NCI-H1436 treated with DMSO at 0.1 percent for 48 hours (cell line): Measurements from ENCODE around the gene GRK1.

Experiments
- DNase-seq: peaks from one replicate; lab custom pipeline; 2025; lab: John Stamatoyannopoulos, UW

GRK1 gene

GRCh38 chr13:113650275-113650674 is 16.7 kb upstream of the GRK1 start:
- DNase-seq: no peak

GRCh38 chr13:113650731-113651148 is 16.3 kb upstream of the GRK1 start:
- DNase-seq: no peak

GRCh38 chr13:113651511-113652403 is 15.3 kb upstream of the GRK1 start:
- no peak for DNase-seq

GRCh38 chr13:113652404-113653263 is 14.4 kb upstream of the GRK1 start:
- DNase-seq: no peak

- no peak for DNase-seq
These were observed 13.5 kb upstream of the GRK1 start for GRCh38 chr13:113653264-113654174.

GRCh38 chr13:113654175-113654560 is 12.9 kb upstream of the GRK1 start:
- DNase-seq: no peak

- DNase-seq: no peak
These were observed 12.3 kb upstream of the GRK1 start for GRCh38 chr13:113654591-113655345.

- DNase-seq: no peak
These were observed 11.5 kb upstream of the GRK1 start for GRCh38 chr13:113655346-113656002.

- DNase-seq: no peak
These were observed 10.9 kb upstream of the GRK1 start for GRCh38 chr13:113656003-113656588.

- no peak for DNase-seq
These were observed 10.0 kb upstream of the GRK1 start for GRCh38 chr13:113656831-113657671.

- no peak for DNase-seq
These were observed 8.9 kb upstream of the GRK1 start, which contains the start of gene ATP4B for GRCh38 chr13:113657851-113658741. ATP4B (minus strand) TSS chr13:113658198; CDS start chr13:113658144, 54 bp downstream.

GRCh38 chr13:113658836-113659235 is 8.2 kb upstream of the GRK1 start:
- no peak for DNase-seq

GRCh38 chr13:113659337-113659736 is 7.7 kb upstream of the GRK1 start:
- DNase-seq: no peak

GRCh38 chr13:113660066-113660465 is 7.0 kb upstream of the GRK1 start:
- no peak for DNase-seq

- no peak for DNase-seq
These were observed 5.5 kb upstream of the GRK1 start for GRCh38 chr13:113661509-113661908.

- no peak for DNase-seq
These were observed 3.1 kb upstream of the GRK1 start for GRCh38 chr13:113663934-113664333.

GRCh38 chr13:113664751-113665596 is 2.0 kb upstream of the GRK1 start:
- DNase-seq: no peak
